Measurements from ENCODE around the gene MYO15B.

Gene MYO15B

DNA sequence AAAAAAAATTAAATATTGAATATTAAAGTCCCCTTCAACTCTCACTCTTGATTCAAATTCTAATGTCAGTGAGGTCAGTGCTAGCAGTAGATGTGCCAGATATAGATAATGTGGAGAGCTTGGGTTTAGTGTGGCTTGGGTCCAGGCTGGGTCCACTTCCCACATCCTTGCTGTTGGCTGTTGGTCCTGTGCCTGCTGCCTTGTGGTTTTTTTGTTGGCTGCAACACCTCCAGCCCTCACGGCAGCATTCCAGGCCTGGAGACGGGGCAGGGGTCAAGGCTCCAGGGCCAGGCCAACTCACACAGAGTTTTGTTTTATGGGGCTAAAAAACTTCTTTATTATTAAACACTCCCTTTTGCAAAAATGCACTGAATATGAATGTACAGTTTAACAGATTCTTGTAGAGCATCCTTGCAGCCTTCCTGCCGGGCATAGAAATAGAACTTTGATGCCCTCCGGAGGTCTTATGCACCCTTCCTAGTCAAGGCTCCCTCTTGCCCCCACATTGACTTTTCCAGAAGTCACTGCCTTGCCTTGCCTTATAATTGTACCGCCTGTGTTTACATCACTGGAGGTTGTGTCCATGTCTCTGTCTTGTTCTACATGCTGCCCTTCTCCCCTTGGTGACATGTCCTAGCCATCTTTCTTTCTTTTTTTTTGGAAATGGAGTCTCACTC, 25.5 kb upstream of the MYO15B start:
- peaks cover 11% of the 10 kb centered on the region for H3K36me3 ChIP-seq (ENCODE audit: control insufficient read depth, low read depth, low read length)
- peaks cover 7% of the 10 kb centered on the region for H3K4me1 ChIP-seq (ENCODE audit: control insufficient read depth, low read depth, low read length)
- no peaks in the 10 kb centered on the region for H3K27me3 ChIP-seq (ENCODE audit: control insufficient read depth, insufficient read depth, low read length)
- no peak overlapping the region for H3K27ac ChIP-seq (ENCODE audit: low read length)
- no peak overlapping the region for H3K9ac ChIP-seq (ENCODE audit: low read length)
- no peak overlapping the region for H3K4me3 ChIP-seq (ENCODE audit: low read length)
- no peaks in the 10 kb centered on the region for H3K9me3 ChIP-seq (ENCODE audit: control insufficient read depth, low read depth, low read length)

- Histone ChIP-seq H3K9ac (ENCODE audit: low read length) (no peak overlapping the region), H3K27me3 (ENCODE audit: control insufficient read depth, insufficient read depth, low read length) (no peaks in the 10 kb centered on the region), H3K4me1 (ENCODE audit: control insufficient read depth, low read depth, low read length) (no peaks in the 10 kb centered on the region), H3K27ac (ENCODE audit: low read length) (no peak overlapping the region), H3K4me3 (ENCODE audit: low read length) (no peak overlapping the region), H3K36me3 (ENCODE audit: control insufficient read depth, low read depth, low read length) (peaks cover 11% of the 10 kb centered on the region), H3K9me3 (ENCODE audit: control insufficient read depth, low read depth, low read length) (no peaks in the 10 kb centered on the region)
These were observed 24.4 kb upstream of the MYO15B start for GRCh38 chr17:75563063-75563758.

GRCh38 chr17:75564195-75564594, 23.4 kb upstream of the MYO15B start:
- H3K27me3 ChIP-seq (ENCODE audit: control insufficient read depth, insufficient read depth, low read length) = no peaks in the 10 kb centered on the region
- no peak overlapping the region for H3K9ac ChIP-seq (ENCODE audit: low read length)
- no peaks in the 10 kb centered on the region for H3K4me1 ChIP-seq (ENCODE audit: control insufficient read depth, low read depth, low read length)
- H3K9me3 ChIP-seq (ENCODE audit: control insufficient read depth, low read depth, low read length) = no peaks in the 10 kb centered on the region
- H3K36me3 ChIP-seq (ENCODE audit: control insufficient read depth, low read depth, low read length) = peaks cover 11% of the 10 kb centered on the region
- H3K27ac ChIP-seq (ENCODE audit: low read length) = no peak overlapping the region
- no peak overlapping the region for H3K4me3 ChIP-seq (ENCODE audit: low read length)

- no peak overlapping the region for H3K27ac ChIP-seq (ENCODE audit: low read length)
- H3K4me1 ChIP-seq (ENCODE audit: control insufficient read depth, low read depth, low read length) = no peaks in the 10 kb centered on the region
- no peak overlapping the region for H3K9ac ChIP-seq (ENCODE audit: low read length)
- no peaks in the 10 kb centered on the region for H3K9me3 ChIP-seq (ENCODE audit: control insufficient read depth, low read depth, low read length)
- peaks cover 11% of the 10 kb centered on the region for H3K36me3 ChIP-seq (ENCODE audit: control insufficient read depth, low read depth, low read length)
- no peak overlapping the region for H3K4me3 ChIP-seq (ENCODE audit: low read length)
- no peaks in the 10 kb centered on the region for H3K27me3 ChIP-seq (ENCODE audit: control insufficient read depth, insufficient read depth, low read length)
These were observed 22.5 kb upstream of the MYO15B start for GRCh38 chr17:75565066-75565465.

- Histone ChIP-seq H3K36me3 (ENCODE audit: control insufficient read depth, low read depth, low read length) (peaks cover 11% of the 10 kb centered on the region), H3K4me3 (ENCODE audit: low read length) (no peak overlapping the region), H3K27me3 (ENCODE audit: control insufficient read depth, insufficient read depth, low read length) (no peaks in the 10 kb centered on the region), H3K27ac (ENCODE audit: low read length) (no peak overlapping the region), H3K9me3 (ENCODE audit: control insufficient read depth, low read depth, low read length) (no peaks in the 10 kb centered on the region), H3K9ac (ENCODE audit: low read length) (no peak overlapping the region), H3K4me1 (ENCODE audit: control insufficient read depth, low read depth, low read length) (no peaks in the 10 kb centered on the region)
These were observed 22.0 kb upstream of the MYO15B start for GRCh38 chr17:75565618-75566017.

GRCh38 chr17:75566416-75566815, 21.2 kb upstream of the MYO15B start:
- Histone ChIP-seq H3K36me3 (ENCODE audit: control insufficient read depth, low read depth, low read length) (peaks cover 11% of the 10 kb centered on the region), H3K9me3 (ENCODE audit: control insufficient read depth, low read depth, low read length) (no peaks in the 10 kb centered on the region), H3K9ac (ENCODE audit: low read length) (no peak overlapping the region), H3K4me1 (ENCODE audit: control insufficient read depth, low read depth, low read length) (no peaks in the 10 kb centered on the region), H3K4me3 (ENCODE audit: low read length) (no peak overlapping the region), H3K27me3 (ENCODE audit: control insufficient read depth, insufficient read depth, low read length) (no peaks in the 10 kb centered on the region), H3K27ac (ENCODE audit: low read length) (no peak overlapping the region)

DNA sequence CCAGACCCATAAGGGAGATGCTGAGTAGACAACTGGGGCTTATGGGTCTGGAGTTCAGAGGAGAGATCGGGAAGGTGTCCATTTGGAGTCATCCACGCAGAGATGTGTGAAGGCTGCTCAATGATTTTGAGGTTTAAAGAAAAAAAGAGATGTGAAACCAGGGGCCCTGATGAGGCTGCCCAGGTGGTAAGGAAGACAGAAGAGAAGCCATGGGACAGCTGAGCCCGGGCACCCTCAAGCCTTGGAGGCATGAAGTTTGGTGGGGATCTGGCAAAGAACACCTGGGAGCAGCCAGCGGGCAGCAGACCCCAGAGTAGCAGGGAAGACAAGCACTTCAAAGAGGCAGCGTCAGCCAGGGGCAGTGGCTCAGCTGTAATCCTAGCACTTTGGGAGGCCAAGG, 20.8 kb upstream of the MYO15B start:
- no peaks in the 10 kb centered on the region for H3K4me1 ChIP-seq (ENCODE audit: control insufficient read depth, low read depth, low read length)
- peaks cover 11% of the 10 kb centered on the region for H3K36me3 ChIP-seq (ENCODE audit: control insufficient read depth, low read depth, low read length)
- H3K4me3 ChIP-seq (ENCODE audit: low read length) = no peak overlapping the region
- no peak overlapping the region for H3K9ac ChIP-seq (ENCODE audit: low read length)
- no peak overlapping the region for H3K27ac ChIP-seq (ENCODE audit: low read length)
- no peaks in the 10 kb centered on the region for H3K27me3 ChIP-seq (ENCODE audit: control insufficient read depth, insufficient read depth, low read length)
- no peaks in the 10 kb centered on the region for H3K9me3 ChIP-seq (ENCODE audit: control insufficient read depth, low read depth, low read length)

GRCh38 chr17:75568412-75569255, 19.0 kb upstream of the MYO15B start:
- H3K27me3 ChIP-seq (ENCODE audit: control insufficient read depth, insufficient read depth, low read length) = no peaks in the 10 kb centered on the region
- no peak overlapping the region for H3K4me3 ChIP-seq (ENCODE audit: low read length)
- H3K4me1 ChIP-seq (ENCODE audit: control insufficient read depth, low read depth, low read length) = no peaks in the 10 kb centered on the region
- H3K27ac ChIP-seq (ENCODE audit: low read length) = no peak overlapping the region
- H3K9ac ChIP-seq (ENCODE audit: low read length) = no peak overlapping the region
- peaks cover 7% of the 10 kb centered on the region for H3K36me3 ChIP-seq (ENCODE audit: control insufficient read depth, low read depth, low read length)
- no peaks in the 10 kb centered on the region for H3K9me3 ChIP-seq (ENCODE audit: control insufficient read depth, low read depth, low read length)

DNA sequence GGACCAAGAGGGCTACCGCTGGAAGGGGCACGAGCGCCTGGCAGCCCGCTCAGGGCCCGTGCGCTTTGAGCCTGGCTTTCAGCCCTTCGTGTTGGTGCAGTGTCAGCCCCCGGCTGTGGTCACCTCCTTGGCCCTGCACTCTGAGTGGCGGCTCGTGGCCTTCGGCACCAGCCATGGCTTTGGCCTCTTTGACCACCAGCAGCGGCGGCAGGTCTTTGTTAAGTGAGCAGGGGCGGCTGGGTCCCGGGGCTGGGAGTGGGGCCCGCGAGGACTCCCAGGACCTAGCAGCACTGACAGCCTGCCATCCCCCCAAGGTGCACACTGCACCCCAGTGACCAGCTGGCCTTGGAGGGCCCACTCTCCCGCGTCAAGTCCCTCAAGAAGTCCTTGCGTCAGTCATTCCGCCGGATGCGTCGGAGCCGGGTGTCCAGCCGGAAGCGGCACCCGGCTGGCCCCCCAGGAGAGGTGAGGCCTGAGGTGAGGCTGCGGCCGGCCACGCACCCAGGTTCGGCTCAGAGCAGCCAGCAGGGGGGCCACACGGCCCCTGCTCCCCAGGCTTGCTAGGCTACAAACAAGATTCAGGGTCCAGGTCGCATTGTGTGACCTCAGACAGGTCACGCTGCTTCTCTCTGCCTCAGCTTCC, 17.4 kb upstream of the MYO15B start:
- H3K4me1 ChIP-seq (ENCODE audit: control insufficient read depth, low read depth, low read length) = no peaks in the 10 kb centered on the region
- H3K9ac ChIP-seq (ENCODE audit: low read length) = no peak overlapping the region
- no peaks in the 10 kb centered on the region for H3K9me3 ChIP-seq (ENCODE audit: control insufficient read depth, low read depth, low read length)
- no peak overlapping the region for H3K4me3 ChIP-seq (ENCODE audit: low read length)
- no peaks in the 10 kb centered on the region for H3K27me3 ChIP-seq (ENCODE audit: control insufficient read depth, insufficient read depth, low read length)
- no peak overlapping the region for H3K27ac ChIP-seq (ENCODE audit: low read length)
- no peaks in the 10 kb centered on the region for H3K36me3 ChIP-seq (ENCODE audit: control insufficient read depth, low read depth, low read length)

DNA sequence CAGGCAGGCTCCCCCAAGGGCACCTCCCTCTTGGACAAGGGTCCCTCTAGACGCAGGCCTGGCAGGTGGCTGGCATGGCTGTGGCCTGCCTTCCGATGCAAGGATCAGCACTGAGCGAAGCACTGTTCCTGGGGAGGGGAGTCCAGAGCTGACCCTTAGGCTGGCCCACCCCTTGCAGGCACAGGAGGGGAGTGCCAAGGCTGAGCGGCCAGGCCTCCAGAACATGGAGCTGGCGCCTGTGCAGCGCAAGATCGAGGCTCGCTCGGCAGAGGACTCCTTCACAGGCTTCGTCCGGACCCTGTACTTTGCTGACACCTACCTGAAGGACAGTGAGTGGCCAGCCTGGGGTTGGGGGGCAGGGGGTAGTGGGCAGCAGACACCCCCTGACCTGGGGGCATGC, 16.8 kb upstream of the MYO15B start:
- Histone ChIP-seq H3K4me3 (ENCODE audit: low read length) (no peak overlapping the region), H3K27me3 (ENCODE audit: control insufficient read depth, insufficient read depth, low read length) (no peaks in the 10 kb centered on the region), H3K9ac (ENCODE audit: low read length) (no peak overlapping the region), H3K36me3 (ENCODE audit: control insufficient read depth, low read depth, low read length) (no peaks in the 10 kb centered on the region), H3K27ac (ENCODE audit: low read length) (no peak overlapping the region), H3K9me3 (ENCODE audit: control insufficient read depth, low read depth, low read length) (no peaks in the 10 kb centered on the region), H3K4me1 (ENCODE audit: control insufficient read depth, low read depth, low read length) (no peaks in the 10 kb centered on the region)

DNA sequence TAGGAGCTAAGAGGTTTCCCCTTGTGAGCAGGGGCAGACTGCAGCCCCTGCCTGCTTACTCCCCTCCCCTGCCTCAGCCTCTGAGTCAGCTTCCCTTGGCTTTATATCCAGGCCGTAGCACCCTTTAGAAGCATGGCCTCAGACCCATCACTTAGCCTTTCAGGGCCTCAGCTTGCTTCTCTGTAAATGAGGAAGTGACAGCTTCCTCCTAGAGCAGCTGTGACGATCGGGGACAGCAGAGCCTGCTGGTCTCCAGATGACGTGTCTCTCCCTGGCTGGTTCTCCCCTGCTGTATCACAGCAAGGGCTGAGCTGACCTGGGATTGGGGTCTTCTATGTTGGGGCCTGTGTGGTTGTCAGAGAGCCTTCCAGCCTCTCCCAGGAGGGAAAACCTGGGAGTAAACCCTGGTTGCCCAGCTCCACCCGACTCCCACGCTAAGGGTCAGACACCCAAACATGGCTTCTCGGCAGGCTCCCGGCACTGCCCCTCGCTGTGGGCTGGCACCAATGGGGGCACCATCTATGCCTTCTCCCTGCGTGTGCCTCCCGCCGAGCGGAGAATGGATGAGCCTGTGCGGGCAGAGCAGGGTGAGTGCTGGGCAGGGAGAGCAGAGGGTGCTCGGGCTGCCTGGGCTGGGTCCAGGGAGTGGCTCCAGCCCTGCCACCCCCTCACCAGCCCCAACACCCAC, 16.3 kb upstream of the MYO15B start:
- Histone ChIP-seq H3K9me3 (ENCODE audit: control insufficient read depth, low read depth, low read length) (no peaks in the 10 kb centered on the region), H3K4me1 (ENCODE audit: control insufficient read depth, low read depth, low read length) (no peaks in the 10 kb centered on the region), H3K27me3 (ENCODE audit: control insufficient read depth, insufficient read depth, low read length) (no peaks in the 10 kb centered on the region), H3K27ac (ENCODE audit: low read length) (no peak overlapping the region), H3K9ac (ENCODE audit: low read length) (no peak overlapping the region), H3K4me3 (ENCODE audit: low read length) (no peak overlapping the region), H3K36me3 (ENCODE audit: control insufficient read depth, low read depth, low read length) (no peaks in the 10 kb centered on the region)
